ENCODE results near the gene GNS.

Gene GNS

DNA sequence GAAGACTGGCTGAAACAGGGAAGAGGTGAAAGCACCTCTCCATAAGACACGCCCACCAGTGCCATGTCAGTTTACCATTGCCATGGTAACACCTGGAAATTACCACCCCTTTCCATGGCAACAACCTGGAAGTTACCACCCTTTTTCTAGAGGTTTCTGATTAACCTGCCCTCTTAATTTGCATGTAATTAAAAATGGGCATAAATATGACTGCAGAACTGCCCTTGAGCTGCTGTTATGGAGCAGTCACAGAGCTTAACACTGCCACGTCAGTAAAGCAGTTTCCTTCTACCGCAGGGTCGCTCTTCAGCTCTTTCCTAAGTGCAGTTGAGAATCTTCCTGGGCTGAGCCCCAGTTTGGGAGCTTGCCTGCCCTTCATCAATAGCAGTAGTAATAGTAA, 93.7 kb downstream of the GNS start:
- DNase-seq (ENCODE audit: low read depth) = no peak

More for the DNA sequence above, 93.7 kb downstream of the GNS start:
- in situ Hi-C loops (cut with HindIII; ENCODE audit: low sequenced_read_pairs) = no loop called here
- no peak overlapping the region for H3K4me3 ChIP-seq (ENCODE audit: low read depth, low read length)
- TF ChIP-seq, protein P1, sequence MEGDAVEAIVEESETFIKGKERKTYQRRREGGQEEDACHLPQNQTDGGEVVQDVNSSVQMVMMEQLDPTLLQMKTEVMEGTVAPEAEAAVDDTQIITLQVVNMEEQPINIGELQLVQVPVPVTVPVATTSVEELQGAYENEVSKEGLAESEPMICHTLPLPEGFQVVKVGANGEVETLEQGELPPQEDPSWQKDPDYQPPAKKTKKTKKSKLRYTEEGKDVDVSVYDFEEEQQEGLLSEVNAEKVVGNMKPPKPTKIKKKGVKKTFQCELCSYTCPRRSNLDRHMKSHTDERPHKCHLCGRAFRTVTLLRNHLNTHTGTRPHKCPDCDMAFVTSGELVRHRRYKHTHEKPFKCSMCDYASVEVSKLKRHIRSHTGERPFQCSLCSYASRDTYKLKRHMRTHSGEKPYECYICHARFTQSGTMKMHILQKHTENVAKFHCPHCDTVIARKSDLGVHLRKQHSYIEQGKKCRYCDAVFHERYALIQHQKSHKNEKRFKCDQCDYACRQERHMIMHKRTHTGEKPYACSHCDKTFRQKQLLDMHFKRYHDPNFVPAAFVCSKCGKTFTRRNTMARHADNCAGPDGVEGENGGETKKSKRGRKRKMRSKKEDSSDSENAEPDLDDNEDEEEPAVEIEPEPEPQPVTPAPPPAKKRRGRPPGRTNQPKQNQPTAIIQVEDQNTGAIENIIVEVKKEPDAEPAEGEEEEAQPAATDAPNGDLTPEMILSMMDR (IDR thresholded peaks at IDR 0.05; ENCODE audit: low read depth, low read length, missing control alignments) = no peak

Measured in astrocyte of the cerebellum (primary cell).